Epithelial cell of prostate (primary cell): ENCODE data around the gene CCDC83.
A peak's percentile ranks its signal among the peaks of the same experiment; 100 is the strongest.

Experiments used
- DNase-seq: peaks from one replicate; pipeline ENCODE4 v3.0.0-alpha.2; 2011; ENCODE audit warnings: low read depth, low spot score
- H3K27ac ChIP-seq: fragments of 450-650 bp; 2 replicates; pipeline ENCODE4 v1.5.1; 2017; ENCODE audit warnings: mild to moderate bottlenecking

The CCDC83 gene

GRCh38 chr11:85961930-85962363 is 106.8 kb downstream of the CCDC83 start:
- DNase-seq = no peak
- H3K27ac ChIP-seq = peak overlapping the region; percentile 59

DNA sequence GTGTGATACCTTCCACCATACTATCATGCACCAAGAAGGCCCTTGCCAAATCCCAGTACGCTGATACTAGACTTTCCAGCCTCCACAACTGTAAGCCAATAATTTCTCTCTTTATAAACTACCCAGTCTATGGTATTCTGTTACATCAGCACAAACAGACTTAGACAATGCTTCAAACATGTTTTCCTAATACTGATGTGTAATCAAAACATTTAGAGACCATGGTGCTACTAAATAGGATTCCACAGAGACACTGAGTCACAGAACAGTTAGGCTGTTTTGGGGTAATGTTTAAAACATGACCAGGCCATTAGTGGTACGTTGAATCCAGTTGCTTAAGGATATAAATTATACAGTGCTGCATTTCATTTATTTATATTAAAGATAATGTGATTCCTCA is 110.0 kb downstream of the CCDC83 start:
- no peak overlapping the region for H3K27ac ChIP-seq
- DNase-seq = no peak

GRCh38 chr11:85967457-85967856 is 112.3 kb downstream of the CCDC83 start:
- H3K27ac ChIP-seq = no peak overlapping the region

More at GRCh38 chr11:85967457-85967856, 112.3 kb downstream of the CCDC83 start:
- no peak for DNase-seq
